Smooth muscle cell (in vitro differentiated cells): ENCODE data around the gene PLA2G4F. TPM values are rescaled to one million over a fixed set of nuclear protein-coding genes. Genes with fewer than 3 reads are reported as not detected.

Experiments used
- DNase-seq: peaks from one replicate; lab custom pipeline; 2025; ENCODE audit not compliant: unreplicated experiment; lab: John Stamatoyannopoulos, UW
- H2AFZ ChIP-seq: fragments of 200-600 bp; sonication (generic); 2 replicates; pipeline ENCODE4 v1.6.0; 2016; ENCODE audit warnings: antibody characterized with exemption, low read depth, mild to moderate bottlenecking
- H3F3A ChIP-seq: fragments of 200-600 bp; sonication (generic); 2 replicates; pipeline ENCODE4 v1.6.0; 2017; ENCODE audit warnings: antibody characterized with exemption, low read depth
- H3K27ac ChIP-seq: fragments of 200-600 bp; sonication (generic); 2 replicates; pipeline ENCODE4 v1.5.1; 2016; ENCODE audit warnings: low read depth, mild to moderate bottlenecking
- H3K27me3 ChIP-seq: fragments of 200-600 bp; sonication (generic); 2 replicates; pipeline ENCODE4 v1.6.1; 2016; ENCODE audit warnings: low read depth, mild to moderate bottlenecking
- H3K36me3 ChIP-seq: fragments of 200-600 bp; sonication (generic); 2 replicates; pipeline ENCODE4 v1.5.1; 2016; ENCODE audit warnings: low read depth
- H3K4me1 ChIP-seq: fragments of 200-600 bp; sonication (generic); 2 replicates; pipeline ENCODE4 v1.5.1; 2016; ENCODE audit warnings: low read depth
- H3K4me2 ChIP-seq: fragments of 200-600 bp; sonication (generic); 2 replicates; pipeline ENCODE4 v1.6.0; 2016; ENCODE audit warnings: mild to moderate bottlenecking
- H3K4me3 ChIP-seq: fragments of 200-600 bp; sonication (generic); 2 replicates; pipeline ENCODE4 v1.5.1; 2016; ENCODE audit warnings: mild to moderate bottlenecking
- H3K79me2 ChIP-seq: fragments of 200-600 bp; sonication (generic); 2 replicates; pipeline ENCODE4 v1.6.0; 2016; ENCODE audit warnings: low read depth, mild to moderate bottlenecking
- H3K9ac ChIP-seq: fragments of 200-600 bp; sonication (generic); 2 replicates; pipeline ENCODE4 v1.6.0; 2016; ENCODE audit warnings: low read depth
- H3K9me3 ChIP-seq: fragments of 200-600 bp; sonication (generic); replicated peaks from 2 replicates; pipeline ENCODE4 v1.5.1; 2016; ENCODE audit warnings: low read depth
- H4K20me1 ChIP-seq: fragments of 200-600 bp; sonication (generic); 2 replicates; pipeline ENCODE4 v1.6.0; 2016; ENCODE audit warnings: low read depth
- WGBS: methylation state at CpG from one replicate; pipeline ENCODE4 v1.1.7; 2016; ENCODE audit warnings: low lambda C conversion rate; 5-methylcytosine and 5-hydroxymethylcytosine counted together
- polyA plus RNA-seq: library from polyadenylated mRNA; unstranded; fragments of >200 nt; fragmentation: Nextera tagmentation; extraction: Ambion mirVana; gene quantifications from 2 replicates; pipeline ENCODE4 v1.2.1, GENCODE V29; 2016
- total RNA-seq: library from RNA; depleted of rRNA; stranded (reverse); fragments of >200 nt; gene quantifications from 2 replicates; pipeline ENCODE4 v1.2.3, GENCODE V29; 2014
- TF ChIP-seq, protein P1 (sequence below): fragments of 200-600 bp; sonication (generic); IDR thresholded peaks from 2 replicates; pipeline ENCODE4 v1.5.1; 2017; ENCODE audit warnings: borderline replicate concordance, mild to moderate bottlenecking, antibody characterized with exemption; ENCODE audit not compliant: insufficient read depth, poor library complexity, severe bottlenecking

PLA2G4F gene
- total and polyA plus RNA-seq, 2 experiments from 2014 or later: 0.46 to 1.3 TPM

DNA sequence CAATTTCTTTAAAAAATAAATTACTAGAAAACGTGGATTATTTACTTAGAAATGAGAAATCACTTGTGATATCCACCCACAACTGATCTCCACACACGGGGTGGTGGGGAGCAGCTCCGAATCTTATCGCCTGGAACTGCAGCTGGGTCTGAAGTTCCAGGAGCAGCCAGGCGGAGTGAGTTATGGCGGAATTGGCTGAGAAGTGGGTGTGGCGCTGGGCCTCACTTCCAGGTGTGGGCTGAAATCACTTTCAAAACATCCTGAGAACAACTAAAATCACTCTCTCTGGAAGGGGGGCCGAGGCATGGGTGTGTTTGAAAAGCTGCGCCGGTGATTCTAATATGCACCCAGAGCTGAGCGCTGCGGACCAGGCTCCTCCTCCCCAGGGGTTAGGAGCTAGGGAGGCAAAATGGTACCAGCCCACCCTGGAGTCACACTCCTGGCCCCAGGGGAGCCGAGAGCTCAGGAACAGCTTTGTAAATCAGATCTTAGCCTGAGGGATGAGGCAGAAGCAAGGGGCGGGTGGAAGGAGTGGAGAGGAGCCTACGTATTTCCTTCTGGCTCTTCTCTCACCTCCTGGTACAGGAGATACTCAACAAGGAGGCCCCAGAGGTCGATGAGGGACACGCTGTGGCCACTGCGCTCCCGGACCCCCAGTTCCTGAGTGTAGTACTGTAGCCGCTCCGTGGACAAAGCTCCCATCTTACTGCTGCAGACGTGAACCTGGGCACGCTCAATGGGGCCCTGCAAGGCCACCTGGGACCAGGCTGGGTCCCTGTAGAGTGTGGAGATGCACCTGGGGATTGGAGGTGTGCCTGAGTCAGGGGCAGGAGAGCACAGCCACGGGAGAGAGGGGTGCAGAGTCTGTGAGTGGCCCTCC is 9.6 kb downstream of the PLA2G4F start:
- Histone ChIP-seq H3K27me3 (peaks cover 14% of the 10 kb centered on the region), H3K9ac (no peak overlapping the region), H4K20me1 (no peaks in the 10 kb centered on the region), H3K4me1 (no peaks in the 10 kb centered on the region), H3K79me2 (no peaks in the 10 kb centered on the region), H3K36me3 (no peaks in the 10 kb centered on the region), H2AFZ (no peak overlapping the region), H3K27ac (no peak overlapping the region), H3K9me3 (no peaks in the 10 kb centered on the region), H3K4me3 (no peak overlapping the region), H3F3A (no peaks in the 10 kb centered on the region), H3K4me2 (no peak overlapping the region)
- DNase-seq: no peak
- WGBS: 89% methylated on average over 24 of the region's 24 CpGs
- TF ChIP-seq, protein P1, sequence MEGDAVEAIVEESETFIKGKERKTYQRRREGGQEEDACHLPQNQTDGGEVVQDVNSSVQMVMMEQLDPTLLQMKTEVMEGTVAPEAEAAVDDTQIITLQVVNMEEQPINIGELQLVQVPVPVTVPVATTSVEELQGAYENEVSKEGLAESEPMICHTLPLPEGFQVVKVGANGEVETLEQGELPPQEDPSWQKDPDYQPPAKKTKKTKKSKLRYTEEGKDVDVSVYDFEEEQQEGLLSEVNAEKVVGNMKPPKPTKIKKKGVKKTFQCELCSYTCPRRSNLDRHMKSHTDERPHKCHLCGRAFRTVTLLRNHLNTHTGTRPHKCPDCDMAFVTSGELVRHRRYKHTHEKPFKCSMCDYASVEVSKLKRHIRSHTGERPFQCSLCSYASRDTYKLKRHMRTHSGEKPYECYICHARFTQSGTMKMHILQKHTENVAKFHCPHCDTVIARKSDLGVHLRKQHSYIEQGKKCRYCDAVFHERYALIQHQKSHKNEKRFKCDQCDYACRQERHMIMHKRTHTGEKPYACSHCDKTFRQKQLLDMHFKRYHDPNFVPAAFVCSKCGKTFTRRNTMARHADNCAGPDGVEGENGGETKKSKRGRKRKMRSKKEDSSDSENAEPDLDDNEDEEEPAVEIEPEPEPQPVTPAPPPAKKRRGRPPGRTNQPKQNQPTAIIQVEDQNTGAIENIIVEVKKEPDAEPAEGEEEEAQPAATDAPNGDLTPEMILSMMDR: no peak

DNA sequence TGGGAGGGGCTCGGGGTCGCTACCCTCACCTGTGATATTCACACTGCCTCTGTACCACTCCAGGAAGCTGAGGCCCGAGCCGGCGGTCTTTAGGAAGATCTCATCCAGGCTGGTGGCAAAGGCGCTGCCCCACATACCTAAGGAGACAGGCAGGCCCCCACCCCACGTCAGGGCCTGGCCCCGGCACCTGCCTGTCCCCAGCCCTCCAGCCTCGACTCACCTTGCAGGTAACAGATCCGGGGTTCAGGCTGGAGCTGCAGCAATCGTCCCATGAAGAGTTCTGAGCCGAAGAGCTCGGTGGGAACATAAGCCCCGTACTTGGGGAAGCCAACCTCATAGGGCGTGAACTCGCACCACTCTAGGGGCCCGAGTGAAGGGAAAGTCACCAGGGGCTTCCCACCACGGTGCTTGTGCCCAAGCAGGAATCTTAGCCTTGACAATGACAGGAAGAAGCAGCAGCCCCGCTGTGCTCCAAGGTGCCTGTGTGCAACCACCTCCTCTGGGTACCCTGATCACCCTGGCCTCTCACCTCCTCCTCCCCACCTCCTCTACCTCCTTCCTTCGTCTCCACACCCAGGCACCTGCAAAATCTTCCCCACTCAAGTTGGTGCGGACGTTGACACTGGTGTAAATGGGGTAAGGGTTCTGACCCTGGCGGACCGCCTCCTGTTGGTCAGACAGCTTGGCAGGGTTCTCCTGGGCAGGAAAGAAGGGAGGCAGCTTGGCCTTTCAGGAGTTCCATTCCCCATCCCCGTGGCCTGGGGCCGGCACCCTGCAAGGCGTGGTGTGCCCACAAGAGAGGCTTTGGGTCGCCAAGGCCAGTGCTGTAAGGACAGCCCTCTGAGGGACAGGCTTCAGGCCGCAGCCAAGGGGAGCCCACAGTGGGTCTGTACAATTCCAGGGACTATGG is 10.6 kb downstream of the PLA2G4F start:
- H4K20me1 ChIP-seq: no peaks in the 10 kb centered on the region
- DNase-seq: no peak
- no peaks in the 10 kb centered on the region for H3K79me2 ChIP-seq
- H3K27ac ChIP-seq: no peak overlapping the region
- H3F3A ChIP-seq: no peaks in the 10 kb centered on the region
- no peak overlapping the region for H3K9ac ChIP-seq
- H2AFZ ChIP-seq: no peak overlapping the region
- H3K4me1 ChIP-seq: no peaks in the 10 kb centered on the region
- TF ChIP-seq, protein P1: no peak
- no peak overlapping the region for H3K4me2 ChIP-seq
- H3K4me3 ChIP-seq: no peak overlapping the region
- H3K9me3 ChIP-seq: no peaks in the 10 kb centered on the region
- peaks cover 14% of the 10 kb centered on the region for H3K27me3 ChIP-seq
- 90% methylated on average over 28 of the region's 29 CpGs for WGBS
- H3K36me3 ChIP-seq: no peaks in the 10 kb centered on the region

DNA sequence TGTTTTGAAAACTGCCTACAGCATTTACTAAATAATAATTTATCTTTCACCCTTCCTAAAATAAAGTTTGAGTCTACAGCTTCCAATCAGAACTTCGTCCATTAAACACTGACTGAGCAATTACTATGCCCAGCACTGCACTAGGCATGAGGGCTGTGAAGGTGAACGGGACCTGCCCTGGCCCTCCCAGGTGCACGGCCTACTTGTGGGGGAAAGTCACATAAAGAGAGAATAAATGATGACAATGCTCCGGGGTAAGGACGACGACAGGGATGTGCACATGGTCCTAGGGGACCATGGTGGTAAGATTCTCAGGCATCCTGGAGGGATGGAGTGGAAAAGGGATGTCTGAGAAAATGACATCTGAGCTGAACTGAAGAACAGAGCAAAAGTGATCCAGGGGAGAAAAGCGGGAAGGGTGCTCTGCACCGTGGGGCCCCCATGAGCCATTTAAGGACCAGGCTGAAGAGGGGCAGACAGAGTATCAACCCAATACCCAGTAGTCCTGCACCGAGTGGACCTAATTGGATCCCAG is 11.5 kb downstream of the PLA2G4F start:
- Histone ChIP-seq H3K27ac (no peak overlapping the region), H3K9me3 (no peaks in the 10 kb centered on the region), H2AFZ (no peak overlapping the region), H3K4me3 (no peak overlapping the region), H3K36me3 (no peaks in the 10 kb centered on the region), H3K9ac (no peak overlapping the region), H4K20me1 (no peaks in the 10 kb centered on the region), H3K79me2 (no peaks in the 10 kb centered on the region), H3K27me3 (peaks cover 14% of the 10 kb centered on the region), H3K4me2 (no peak overlapping the region), H3K4me1 (no peaks in the 10 kb centered on the region), H3F3A (no peaks in the 10 kb centered on the region)
- no peak for DNase-seq
- TF ChIP-seq, protein P1: no peak
- WGBS: 89% methylated on average over 9 of the region's 9 CpGs
